IMR-90 (cell line): ENCODE data around the gene RIPOR3. TPM values are rescaled to one million over a fixed set of nuclear protein-coding genes. Genes with fewer than 3 reads are reported as not detected.

ENCODE experiments used
- ATAC-seq: fragments of 200-7000 bp; cut with Tn5 transposase; 2 replicates; pipeline ENCODE4 v1.9.1; 2020; ENCODE audit warnings: low read depth, mild to moderate bottlenecking, moderate library complexity
- BruUV-seq: library from RNA; stranded (reverse); fragments of 400-500 nt; replicated peaks from 2 replicates; lab custom pipeline; 2021; lab: Mats Ljungman, UMichigan
- CTCF ChIA-PET: fragments of 300-600 bp; formaldehyde crosslinking; extraction: SDS; loops from one replicate; lab custom pipeline; 2021; ENCODE audit warnings: antibody characterized with exemption; lab: Yijun Ruan, JAX
- POLR2A ChIA-PET: fragments of 300-600 bp; sonication (Branson Sonifier 250); formaldehyde crosslinking; loops from one replicate; lab custom pipeline; 2022; ENCODE audit warnings: antibody characterized with exemption; ENCODE audit not compliant: unreplicated experiment; lab: Charles Lee
- DNase-seq: peaks from one replicate; pipeline ENCODE4 v3.0.0; 2013
- H2AFZ ChIP-seq: replicated peaks from 2 replicates; pipeline ENCODE3; 2013; ENCODE audit warnings: low read length, mild to moderate bottlenecking; ENCODE audit not compliant: poor library complexity
- H2AK5ac ChIP-seq: 2 replicates; pipeline ENCODE4 v1.6.1; 2013; ENCODE audit warnings: low read depth, low read length, inconsistent platforms
- H2AK9ac ChIP-seq: replicated peaks from 2 replicates; pipeline ENCODE3; 2013; ENCODE audit warnings: mild to moderate bottlenecking, low read depth, low read length, moderate library complexity; ENCODE audit not compliant: poor library complexity
- H2BK120ac ChIP-seq: 2 replicates; pipeline ENCODE4 v1.6.1; 2013; ENCODE audit warnings: low read depth, low read length, inconsistent platforms
- H2BK15ac ChIP-seq: 3 replicates; pipeline ENCODE4 v1.6.1; 2013; ENCODE audit warnings: low read depth, low read length, inconsistent platforms
- H2BK20ac ChIP-seq: 2 replicates; pipeline ENCODE4 v1.6.1; 2013; ENCODE audit warnings: low read depth, mild to moderate bottlenecking, inconsistent platforms, low read length, moderate library complexity
- H2BK5ac ChIP-seq: 2 replicates; pipeline ENCODE4 v1.6.1; 2013; ENCODE audit warnings: mild to moderate bottlenecking, low read depth, low read length, inconsistent platforms; ENCODE audit not compliant: poor library complexity, severe bottlenecking
- H3K14ac ChIP-seq: replicated peaks from 2 replicates; pipeline ENCODE4 v1.6.1; 2013; ENCODE audit warnings: low read depth, low read length, inconsistent platforms
- H3K18ac ChIP-seq: 2 replicates; pipeline ENCODE4 v1.6.1; 2013; ENCODE audit warnings: low read depth, low read length, control low read depth
- H3K23ac ChIP-seq: 2 replicates; pipeline ENCODE4 v1.6.1; 2013; ENCODE audit warnings: low read depth, low read length, inconsistent platforms
- H3K27ac ChIP-seq: 2 replicates; pipeline ENCODE4 v1.5.1; 2013; ENCODE audit warnings: mild to moderate bottlenecking, control low read depth, low read length; ENCODE audit not compliant: insufficient read depth
- H3K27me3 ChIP-seq: 2 replicates; pipeline ENCODE4 v1.6.1; 2013; ENCODE audit warnings: low read length; ENCODE audit not compliant: control insufficient read depth, insufficient read depth
- H3K36me3 ChIP-seq: 2 replicates; pipeline ENCODE4 v1.6.1; 2013; ENCODE audit warnings: low read length, mixed read lengths; ENCODE audit not compliant: control insufficient read depth, insufficient read depth
- H3K4ac ChIP-seq: 2 replicates; pipeline ENCODE4 v1.6.1; 2013; ENCODE audit warnings: low read depth, low read length, inconsistent platforms
- H3K4me1 ChIP-seq: 2 replicates; pipeline ENCODE4 v1.6.1; 2013; ENCODE audit warnings: low read length, mixed read lengths; ENCODE audit not compliant: control insufficient read depth, insufficient read depth
- H3K4me2 ChIP-seq: 2 replicates; pipeline ENCODE4 v1.6.1; 2013; ENCODE audit warnings: low read depth, mild to moderate bottlenecking, control low read depth, low read length, moderate library complexity
- H3K4me3 ChIP-seq: 2 replicates; pipeline ENCODE4 v1.5.1; 2013; ENCODE audit warnings: low read depth, mild to moderate bottlenecking, control low read depth, low read length, moderate library complexity; ENCODE audit not compliant: insufficient read depth
- H3K56ac ChIP-seq: 2 replicates; pipeline ENCODE4 v1.6.1; 2013; ENCODE audit warnings: low read length, inconsistent platforms; ENCODE audit not compliant: insufficient read depth; ENCODE audit errors: extremely low read depth
- H3K79me1 ChIP-seq, 2 experiments: 2 replicates each; pipeline ENCODE4 v1.6.1; 2013; ENCODE audit warnings: low read length in 2 of 2, inconsistent platforms in 1 of 2, low read depth in 1 of 2
- H3K9ac ChIP-seq: 2 replicates; pipeline ENCODE4 v1.6.1; 2013; ENCODE audit warnings: low read depth, low read length, control low read depth
- H3K9me1 ChIP-seq: 2 replicates; pipeline ENCODE4 v1.6.1; 2013; ENCODE audit warnings: low read length, inconsistent platforms; ENCODE audit not compliant: insufficient read depth
- H3K9me3 ChIP-seq: 2 replicates; pipeline ENCODE4 v1.6.1; 2013; ENCODE audit warnings: low read length; ENCODE audit not compliant: control insufficient read depth, insufficient read depth
- H4K20me1 ChIP-seq: 2 replicates; pipeline ENCODE4 v1.6.1; 2013; ENCODE audit warnings: low read length, inconsistent platforms; ENCODE audit not compliant: insufficient read depth
- H4K5ac ChIP-seq: 2 replicates; pipeline ENCODE4 v1.6.1; 2013; ENCODE audit warnings: mild to moderate bottlenecking, low read depth, low read length, control low read depth
- H4K8ac ChIP-seq, 2 experiments: 2 replicates each; pipeline ENCODE4 v1.6.1; 2013; ENCODE audit warnings: low read depth in 2 of 2, low read length in 2 of 2, control low read depth in 1 of 2, inconsistent platforms in 1 of 2
- H4K91ac ChIP-seq: 2 replicates; pipeline ENCODE4 v1.6.1; 2013; ENCODE audit warnings: low read depth, low read length, inconsistent platforms; ENCODE audit not compliant: insufficient read depth
- WGBS, 2 experiments: methylation state at CpG; one replicate each; pipeline versions ENCODE4 v1.1.5 to v1.1.7; 2013; ENCODE audit warnings: missing lambda C conversion rate in 2 of 2; ENCODE audit not compliant: insufficient read length in 1 of 2; ENCODE audit errors: extremely low coverage in 2 of 2; 5-methylcytosine and 5-hydroxymethylcytosine counted together
- dilution Hi-C: fragments of 300-500 bp; cut with HindIII; formaldehyde crosslinking; loops from one replicate; pipeline ENCODE4 v1.14.3; 2018; ENCODE audit warnings: low sequenced_read_pairs; ENCODE audit not compliant: unreplicated experiment
- in situ Hi-C: fragments of 300-500 bp; cut with MboI; formaldehyde crosslinking; loops from 3 replicates; pipeline ENCODE4 v1.14.3; 2019; ENCODE audit warnings: low sequenced_read_pairs, inconsistent platforms, mixed read lengths
- intact Hi-C: fragments of 100-400 bp; cut with micrococcal nuclease; formaldehyde crosslinking; loops from 2 replicates; pipeline ENCODE4 v1.10.0; 2022
- polyA plus RNA-seq, 3 experiments: library from polyadenylated mRNA; depleted of rRNA; stranded (reverse); fragments of >200 nt; gene quantifications; 2 replicates each; pipeline ENCODE4 v1.2.3, GENCODE V29; 2012; ENCODE audit warnings: low replicate concordance in 1 of 3
- total RNA-seq: library from RNA; depleted of rRNA; stranded (reverse); fragments of >200 nt; gene quantifications from 2 replicates; pipeline ENCODE4 v1.2.3, GENCODE V29; 2012
- TF ChIP-seq, protein P1 (sequence below): fragments of 150-350 bp; IDR thresholded peaks from 2 replicates; pipeline ENCODE4 v1.6.1; 2016; ENCODE audit warnings: low read depth, mild to moderate bottlenecking, low read length, moderate library complexity, borderline replicate concordance

RIPOR3 gene
- total and polyA plus RNA-seq, 2 of the 4 experiments (the other 2 are of a cell fraction) = 0.54 to 1.7 TPM

DNA sequence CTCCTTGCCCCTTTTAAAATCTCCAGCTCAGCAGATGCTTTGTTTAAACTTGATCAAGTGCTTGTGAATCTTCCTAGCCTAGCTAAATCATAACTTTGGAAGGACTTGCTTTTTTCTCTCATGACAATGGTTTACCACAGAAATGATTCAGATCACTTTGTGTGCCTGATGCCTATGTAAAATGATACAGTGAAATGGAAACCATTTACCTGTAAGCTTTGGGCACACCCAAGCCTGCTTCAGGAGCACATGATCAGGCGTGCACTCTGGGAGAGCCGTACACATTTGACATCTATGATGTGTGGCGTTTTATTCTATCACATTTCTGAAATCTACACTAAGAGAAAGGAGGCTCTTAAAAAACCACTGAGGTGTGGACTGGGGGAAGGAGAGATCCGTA, 140.1 kb downstream of the RIPOR3 start:
- Histone ChIP-seq H2AFZ (no peak overlapping the region), H4K20me1 (peaks cover 17% of the 10 kb centered on the region; the same call in 1 of the 2 replicates), H3K18ac (peak overlapping the region; percentile 54; the same call in 1 of the 2 replicates), H3K4me3 (no peak overlapping the region), H2AK5ac (no peak overlapping the region), H4K8ac (no peak overlapping the region), H4K91ac (no peak overlapping the region), H3K4me2 (0 out of 2 replicates have a peak overlapping the region, but pooled peaks have one; percentile 45), H2AK9ac (no peak overlapping the region), H2BK15ac (no peak overlapping the region), H3K27me3 (no peaks in the 10 kb centered on the region), H3K14ac (no peak overlapping the region), H4K5ac (0 out of 2 replicates have a peak overlapping the region, but pooled peaks have one; percentile 20), H2BK20ac (no peak overlapping the region), H3K9me3 (no peaks in the 10 kb centered on the region), H3K4ac (no peak overlapping the region; the same call in 1 of the 2 replicates), H3K23ac (0 out of 2 replicates have a peak overlapping the region, but pooled peaks have one; percentile 9), H3K9me1 (peaks cover 24% of the 10 kb centered on the region), H3K4me1 (peaks cover 15% of the 10 kb centered on the region), H3K36me3 (peaks cover 12% of the 10 kb centered on the region), H2BK120ac (no peak overlapping the region), H3K9ac (no peak overlapping the region), H3K27ac (no peak overlapping the region), H2BK5ac (peak overlapping the region; percentile 47), H3K56ac (no peak overlapping the region), H3K79me1 (peaks cover 45 to 79% of the 10 kb centered on the region in 2 experiments)
- in situ Hi-C loops (no loop called here), dilution Hi-C loops (no loop called here), intact Hi-C loops (no loop called here)
- POLR2A ChIA-PET = no interaction called here
- peak; percentile 36 for DNase-seq
- WGBS, 2 experiments = no CpG with 5 or more reads among the region's 4 CpGs
- CTCF ChIA-PET = no interaction called here
- TF ChIP-seq, protein P1, sequence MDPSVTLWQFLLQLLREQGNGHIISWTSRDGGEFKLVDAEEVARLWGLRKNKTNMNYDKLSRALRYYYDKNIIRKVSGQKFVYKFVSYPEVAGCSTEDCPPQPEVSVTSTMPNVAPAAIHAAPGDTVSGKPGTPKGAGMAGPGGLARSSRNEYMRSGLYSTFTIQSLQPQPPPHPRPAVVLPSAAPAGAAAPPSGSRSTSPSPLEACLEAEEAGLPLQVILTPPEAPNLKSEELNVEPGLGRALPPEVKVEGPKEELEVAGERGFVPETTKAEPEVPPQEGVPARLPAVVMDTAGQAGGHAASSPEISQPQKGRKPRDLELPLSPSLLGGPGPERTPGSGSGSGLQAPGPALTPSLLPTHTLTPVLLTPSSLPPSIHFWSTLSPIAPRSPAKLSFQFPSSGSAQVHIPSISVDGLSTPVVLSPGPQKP = no peak
- no TSS peak for BruUV-seq
- no peak for ATAC-seq
